Panc1 (cell line): ENCODE measurements around the gene TMPRSS2. TPM values are rescaled to one million over a fixed set of nuclear protein-coding genes. Genes with fewer than 3 reads are reported as not detected.

Experiments
- ATAC-seq: fragments of 200-7000 bp; cut with Tn5 transposase; 2 replicates; pipeline ENCODE4 v1.9.1; 2020; ENCODE audit warnings: mild to moderate bottlenecking, moderate library complexity
- BruUV-seq: library from RNA; stranded (reverse); fragments of 400-500 nt; replicated peaks from 2 replicates; lab custom pipeline; 2021; lab: Mats Ljungman, UMichigan
- CTCF ChIA-PET: fragments of 300-600 bp; sonication (Branson Sonifier 250); formaldehyde crosslinking; loops from one replicate; lab custom pipeline; 2022; ENCODE audit warnings: antibody characterized with exemption; lab: Charles Lee
- POLR2A ChIA-PET: fragments of 300-600 bp; sonication (Branson Sonifier 250); formaldehyde crosslinking; loops from one replicate; lab custom pipeline; 2022; ENCODE audit warnings: antibody characterized with exemption; lab: Charles Lee
- DNase-seq: peaks from one replicate; pipeline ENCODE4 v3.0.0-alpha.2; 2010; ENCODE audit warnings: low read depth, low spot score
- H3K27ac ChIP-seq: 2 replicates; pipeline ENCODE4 v1.5.1; 2011; ENCODE audit warnings: mild to moderate bottlenecking, low read length, inconsistent platforms
- H3K27me3 ChIP-seq: fragments of 200-500 bp; sonication (Bioruptor generic); 2 replicates; pipeline ENCODE4 v1.6.0; 2014; ENCODE audit warnings: low read length, inconsistent platforms; ENCODE audit not compliant: control insufficient read depth, insufficient read depth
- H3K36me3 ChIP-seq: fragments of 200-500 bp; sonication (Bioruptor generic); 2 replicates; pipeline ENCODE4 v1.5.1; 2014; ENCODE audit warnings: inconsistent platforms, mild to moderate bottlenecking, low read length, moderate library complexity; ENCODE audit not compliant: control insufficient read depth, insufficient read depth
- H3K4me1 ChIP-seq: 2 replicates; pipeline ENCODE4 v1.5.1; 2011; ENCODE audit warnings: inconsistent platforms, mild to moderate bottlenecking, low read length, moderate library complexity; ENCODE audit not compliant: control insufficient read depth, insufficient read depth
- H3K4me3 ChIP-seq, 2 experiments: 2 replicates each; pipeline ENCODE4 v1.5.1; 2011 to 2012; ENCODE audit warnings: low read depth in 2 of 2, low read length in 2 of 2, mild to moderate bottlenecking in 2 of 2, inconsistent platforms in 1 of 2, moderate library complexity in 1 of 2
- H3K9me3 ChIP-seq: fragments of 200-500 bp; sonication (Bioruptor generic); 2 replicates; pipeline ENCODE4 v1.5.1; 2014; ENCODE audit warnings: low read depth, mild to moderate bottlenecking, inconsistent platforms, low read length, moderate library complexity; ENCODE audit not compliant: control insufficient read depth, insufficient read depth
- POLR2AphosphoS5 ChIP-seq: IDR thresholded peaks from 2 replicates; pipeline ENCODE4 v1.6.1; 2012; ENCODE audit warnings: mild to moderate bottlenecking, low read depth, low read length, moderate library complexity
- REST ChIP-seq, 2 experiments: IDR thresholded peaks; 2 replicates each; pipeline ENCODE4 v1.6.1; 2011 to 2012; ENCODE audit warnings: low read depth in 2 of 2, control low read depth in 1 of 2, low read length in 1 of 2, mild to moderate bottlenecking in 1 of 2, moderate library complexity in 1 of 2; ENCODE audit not compliant: insufficient read depth in 1 of 2
- SIN3A ChIP-seq: IDR thresholded peaks from 2 replicates; pipeline ENCODE4 v1.6.1; 2012; ENCODE audit warnings: low read depth, mild to moderate bottlenecking, low read length, moderate library complexity, borderline replicate concordance; ENCODE audit not compliant: insufficient read depth
- TCF7L2 ChIP-seq: IDR thresholded peaks from 2 replicates; pipeline ENCODE4 v1.6.1; 2011; ENCODE audit warnings: mild to moderate bottlenecking, low read depth, low read length, inconsistent platforms
- in situ Hi-C: cut with HindIII; loops from 2 replicates; pipeline ENCODE4 v1.10.0; 2016; ENCODE audit warnings: low sequenced_read_pairs, low pct_unique_long_range_greater_than_20kb
- intact Hi-C: fragments of 100-400 bp; cut with micrococcal nuclease; formaldehyde crosslinking; loops from one replicate; pipeline ENCODE4 v1.10.0; 2022; ENCODE audit not compliant: unreplicated experiment
- total RNA-seq: library from RNA; stranded (reverse); gene quantifications from one replicate; pipeline ENCODE4 v1.2.1, GENCODE V29; 2021; ENCODE audit not compliant: unreplicated experiment
- TF ChIP-seq, protein P1 (sequence below): fragments of 450-650 bp; IDR thresholded peaks from 2 replicates; pipeline ENCODE4 v1.5.1; 2017; ENCODE audit warnings: mild to moderate bottlenecking

TMPRSS2 gene
- total RNA-seq, 1 experiment from 2014 or later: 111 TPM

- no peaks in the 10 kb centered on the region; the same call in none of the 2 replicates for H3K4me1 ChIP-seq
- no peak overlapping the region for H3K4me3 ChIP-seq
- ATAC-seq (no peak), DNase-seq (no peak)
- no peaks in the 10 kb centered on the region; the same call in 1 of the 2 replicates for H3K36me3 ChIP-seq
- in situ Hi-C loops: no loop called here
- H3K9me3 ChIP-seq: no peaks in the 10 kb centered on the region
- H3K27ac ChIP-seq: no peak overlapping the region
- intact Hi-C loops: no loop called here
- ChIA-PET POLR2A (no interaction called here), CTCF (no interaction called here)
- no peaks in the 10 kb centered on the region for H3K27me3 ChIP-seq
- BruUV-seq: no TSS peak
- TF ChIP-seq SIN3A (no peak), REST (IDR thresholded peaks at IDR 0.05; ENCODE audit: insufficient read depth in 1 of 2, low read depth in 2 of 2, low read length in 1 of 2) (no peak), TCF7L2 (no peak), POLR2AphosphoS5 (no peak)
- TF ChIP-seq, protein P1, sequence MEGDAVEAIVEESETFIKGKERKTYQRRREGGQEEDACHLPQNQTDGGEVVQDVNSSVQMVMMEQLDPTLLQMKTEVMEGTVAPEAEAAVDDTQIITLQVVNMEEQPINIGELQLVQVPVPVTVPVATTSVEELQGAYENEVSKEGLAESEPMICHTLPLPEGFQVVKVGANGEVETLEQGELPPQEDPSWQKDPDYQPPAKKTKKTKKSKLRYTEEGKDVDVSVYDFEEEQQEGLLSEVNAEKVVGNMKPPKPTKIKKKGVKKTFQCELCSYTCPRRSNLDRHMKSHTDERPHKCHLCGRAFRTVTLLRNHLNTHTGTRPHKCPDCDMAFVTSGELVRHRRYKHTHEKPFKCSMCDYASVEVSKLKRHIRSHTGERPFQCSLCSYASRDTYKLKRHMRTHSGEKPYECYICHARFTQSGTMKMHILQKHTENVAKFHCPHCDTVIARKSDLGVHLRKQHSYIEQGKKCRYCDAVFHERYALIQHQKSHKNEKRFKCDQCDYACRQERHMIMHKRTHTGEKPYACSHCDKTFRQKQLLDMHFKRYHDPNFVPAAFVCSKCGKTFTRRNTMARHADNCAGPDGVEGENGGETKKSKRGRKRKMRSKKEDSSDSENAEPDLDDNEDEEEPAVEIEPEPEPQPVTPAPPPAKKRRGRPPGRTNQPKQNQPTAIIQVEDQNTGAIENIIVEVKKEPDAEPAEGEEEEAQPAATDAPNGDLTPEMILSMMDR: no peak
Measured at GRCh38 chr21:41466024-41466820, 41.7 kb downstream of the TMPRSS2 start.

- ATAC-seq (no peak), DNase-seq (no peak)
- Histone ChIP-seq H3K27ac (no peak overlapping the region), H3K4me1 (no peaks in the 10 kb centered on the region; the same call in none of the 2 replicates), H3K27me3 (no peaks in the 10 kb centered on the region), H3K36me3 (no peaks in the 10 kb centered on the region), H3K9me3 (no peaks in the 10 kb centered on the region), H3K4me3 (no peak overlapping the region)
- TF ChIP-seq POLR2AphosphoS5: no peak
- no peak for TF ChIP-seq REST (IDR thresholded peaks at IDR 0.05; ENCODE audit: insufficient read depth in 1 of 2, low read depth in 2 of 2, low read length in 1 of 2)
- TF ChIP-seq, protein P1: no peak
- TF ChIP-seq TCF7L2: no peak
- no peak for TF ChIP-seq SIN3A
- intact Hi-C loops: no loop called here
- POLR2A ChIA-PET: no interaction called here
- CTCF ChIA-PET: no interaction called here
- no TSS peak for BruUV-seq
- in situ Hi-C loops: no loop called here
Measured at GRCh38 chr21:41465176-41465781, 42.7 kb downstream of the TMPRSS2 start.
